ENCODE data around the gene FANCC.

Gene FANCC

GRCh38 chr9:95296761-95297160 lies 20.7 kb downstream of the FANCC start:
- no peak for TF ChIP-seq RAD21 (IDR thresholded peaks at IDR 0.05; ENCODE audit: low read depth)

GRCh38 chr9:95292226-95292625 lies 25.3 kb downstream of the FANCC start:
- TF ChIP-seq TEAD4 (IDR thresholded peaks at IDR 0.05) (no peak), NFIC (IDR thresholded peaks at IDR 0.05) (no peak), USF1 (IDR thresholded peaks at IDR 0.05) (no peak), TCF12 (IDR thresholded peaks at IDR 0.05; ENCODE audit: low read depth) (no peak), EGR1 (IDR thresholded peaks at IDR 0.05) (no peak), EP300 (IDR thresholded peaks at IDR 0.05; ENCODE audit: borderline replicate concordance) (no peak), RAD21 (IDR thresholded peaks at IDR 0.05; ENCODE audit: low read depth) (no peak)

- TF ChIP-seq NFIC (IDR thresholded peaks at IDR 0.05) (no peak), YY1 (IDR thresholded peaks at IDR 0.05; ENCODE audit: low read depth) (no peak), CEBPB (IDR thresholded peaks at IDR 0.05) (no peak), CREB1 (IDR thresholded peaks at IDR 0.05; ENCODE audit: low read depth) (no peak), ZBTB7A (IDR thresholded peaks at IDR 0.05; ENCODE audit: low read depth) (no peak), FOXM1 (IDR thresholded peaks at IDR 0.05; ENCODE audit: borderline replicate concordance, low read depth) (no peak), RAD21 (IDR thresholded peaks at IDR 0.05; ENCODE audit: low read depth) (no peak), TEAD4 (IDR thresholded peaks at IDR 0.05) (no peak), MAX (IDR thresholded peaks at IDR 0.05) (no peak), EGR1 (IDR thresholded peaks at IDR 0.05) (no peak), TCF12 (IDR thresholded peaks at IDR 0.05; ENCODE audit: low read depth) (no peak), TAF1 (IDR thresholded peaks at IDR 0.05; ENCODE audit: low read depth) (no peak), USF1 (IDR thresholded peaks at IDR 0.05) (no peak), EP300 (IDR thresholded peaks at IDR 0.05; ENCODE audit: borderline replicate concordance) (no peak), REST (IDR thresholded peaks at IDR 0.05; ENCODE audit: low read depth) (no peak)
Observed at GRCh38 chr9:95286151-95286550, 31.4 kb downstream of the FANCC start.

- TF ChIP-seq USF1 (IDR thresholded peaks at IDR 0.05) (no peak), TAF1 (IDR thresholded peaks at IDR 0.05; ENCODE audit: low read depth) (no peak)
Observed at GRCh38 chr9:95285307-95285706, 32.2 kb downstream of the FANCC start.

GRCh38 chr9:95284162-95285080 lies 33.1 kb downstream of the FANCC start:
- TF ChIP-seq EGR1 (IDR thresholded peaks at IDR 0.05): no peak
- no peak for TF ChIP-seq ZBTB7A (IDR thresholded peaks at IDR 0.05; ENCODE audit: low read depth)
- TF ChIP-seq CEBPB (IDR thresholded peaks at IDR 0.05): no peak
- TF ChIP-seq RAD21 (IDR thresholded peaks at IDR 0.05; ENCODE audit: low read depth): no peak
- no peak for TF ChIP-seq CREB1 (IDR thresholded peaks at IDR 0.05; ENCODE audit: low read depth)
- no peak for TF ChIP-seq USF1 (IDR thresholded peaks at IDR 0.05)
- TF ChIP-seq YY1 (IDR thresholded peaks at IDR 0.05; ENCODE audit: low read depth): no peak
- no peak for TF ChIP-seq TCF12 (IDR thresholded peaks at IDR 0.05; ENCODE audit: low read depth)
- TF ChIP-seq TEAD4 (IDR thresholded peaks at IDR 0.05): no peak
- no peak for TF ChIP-seq EP300 (IDR thresholded peaks at IDR 0.05; ENCODE audit: borderline replicate concordance)
- no peak for TF ChIP-seq FOXM1 (IDR thresholded peaks at IDR 0.05; ENCODE audit: borderline replicate concordance, low read depth)
- TF ChIP-seq TAF1 (IDR thresholded peaks at IDR 0.05; ENCODE audit: low read depth): no peak
- no peak for TF ChIP-seq NFIC (IDR thresholded peaks at IDR 0.05)

- TF ChIP-seq EGR1 (IDR thresholded peaks at IDR 0.05) (no peak), FOXM1 (IDR thresholded peaks at IDR 0.05; ENCODE audit: borderline replicate concordance, low read depth) (no peak), EP300 (IDR thresholded peaks at IDR 0.05; ENCODE audit: borderline replicate concordance) (no peak), RAD21 (IDR thresholded peaks at IDR 0.05; ENCODE audit: low read depth) (no peak), TEAD4 (IDR thresholded peaks at IDR 0.05) (no peak), CEBPB (IDR thresholded peaks at IDR 0.05) (no peak), TAF1 (IDR thresholded peaks at IDR 0.05; ENCODE audit: low read depth) (no peak), NFIC (IDR thresholded peaks at IDR 0.05) (no peak), TCF12 (IDR thresholded peaks at IDR 0.05; ENCODE audit: low read depth) (no peak), CREB1 (IDR thresholded peaks at IDR 0.05; ENCODE audit: low read depth) (no peak), MAX (IDR thresholded peaks at IDR 0.05) (no peak), REST (IDR thresholded peaks at IDR 0.05; ENCODE audit: low read depth) (no peak), YY1 (IDR thresholded peaks at IDR 0.05; ENCODE audit: low read depth) (no peak), ZBTB7A (IDR thresholded peaks at IDR 0.05; ENCODE audit: low read depth) (no peak), USF1 (IDR thresholded peaks at IDR 0.05) (no peak)
Observed at GRCh38 chr9:95283673-95284072, 33.8 kb downstream of the FANCC start.

Data from Ishikawa (cell line).